ENCODE results near the gene ATP11C. TPM values are rescaled to one million over a fixed set of nuclear protein-coding genes. Genes with fewer than 3 reads are reported as not detected.
A peak's percentile ranks its signal among the peaks of the same experiment; 100 is the strongest.

Gene ATP11C
- 9.2 TPM for polyA plus RNA-seq (2012; ENCODE audit: insufficient read length, low read depth)

DNA sequence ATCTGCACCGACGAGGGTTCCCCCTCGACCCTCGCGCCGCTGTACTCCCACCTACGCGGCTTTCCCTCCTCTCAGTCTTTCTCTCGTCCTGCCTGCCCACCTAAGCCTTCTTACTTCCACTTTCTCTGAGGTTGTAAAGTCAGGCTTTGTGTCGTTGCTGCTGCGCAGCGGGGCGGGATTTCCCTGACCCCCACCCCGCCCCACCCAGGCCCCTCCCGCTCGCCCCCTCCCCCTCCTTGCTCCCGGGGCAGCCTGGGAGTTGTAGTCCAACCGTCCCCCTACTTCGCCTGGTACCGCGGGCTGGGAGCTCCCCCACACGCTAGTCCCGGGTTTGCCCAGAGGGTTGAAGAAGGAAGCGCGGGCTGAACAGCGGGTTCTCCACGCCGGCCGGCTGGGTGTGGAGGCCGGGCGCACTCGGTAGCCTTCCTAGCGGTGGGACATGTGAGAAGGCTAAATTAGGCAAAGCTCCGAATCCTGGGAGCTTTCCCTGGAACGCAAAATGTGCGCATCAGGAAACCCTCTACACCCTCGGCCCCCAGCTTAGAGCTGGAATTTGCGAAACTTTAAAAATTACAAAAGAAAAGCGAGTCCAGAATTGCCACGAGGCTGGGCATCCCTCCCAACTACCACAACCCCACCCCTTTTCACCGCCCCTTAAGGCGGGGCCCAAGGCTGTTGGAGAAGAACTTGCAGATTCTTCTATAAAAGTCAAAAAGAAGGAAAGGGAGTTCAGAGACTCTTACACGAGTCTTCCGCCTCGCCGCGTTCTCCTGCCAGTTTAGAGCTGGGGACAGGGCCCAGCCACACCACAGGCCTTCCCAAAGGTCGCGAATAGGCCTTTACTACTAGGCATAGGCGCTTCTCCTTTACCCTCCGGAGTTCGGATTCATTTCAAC lies at the start of gene ATP11C:
Gene ATP11C, minus strand, starts transcription at position 153 of the 896 bp plus-strand sequence. CDS start 1,011 bp downstream, outside the sequence.
- TF ChIP-seq POLR2AphosphoS5 (IDR thresholded peaks at IDR 0.05; ENCODE audit: low read depth, low read length) (peak; percentile 77; the same call in 1 of the 2 replicates), TAF1 (IDR thresholded peaks at IDR 0.05; ENCODE audit: borderline replicate concordance, insufficient read depth, low read length) (peak; percentile 70; the same call in 1 of the 2 replicates), SIN3A (IDR thresholded peaks at IDR 0.05; ENCODE audit: borderline replicate concordance, insufficient read depth, low read length) (no peak), FOXP2 (optimal IDR thresholded peaks at IDR 0.05; ENCODE audit: borderline replicate concordance, extremely low read depth, extremely low read length, insufficient read depth) (no peak)
- TF ChIP-seq, protein P1, sequence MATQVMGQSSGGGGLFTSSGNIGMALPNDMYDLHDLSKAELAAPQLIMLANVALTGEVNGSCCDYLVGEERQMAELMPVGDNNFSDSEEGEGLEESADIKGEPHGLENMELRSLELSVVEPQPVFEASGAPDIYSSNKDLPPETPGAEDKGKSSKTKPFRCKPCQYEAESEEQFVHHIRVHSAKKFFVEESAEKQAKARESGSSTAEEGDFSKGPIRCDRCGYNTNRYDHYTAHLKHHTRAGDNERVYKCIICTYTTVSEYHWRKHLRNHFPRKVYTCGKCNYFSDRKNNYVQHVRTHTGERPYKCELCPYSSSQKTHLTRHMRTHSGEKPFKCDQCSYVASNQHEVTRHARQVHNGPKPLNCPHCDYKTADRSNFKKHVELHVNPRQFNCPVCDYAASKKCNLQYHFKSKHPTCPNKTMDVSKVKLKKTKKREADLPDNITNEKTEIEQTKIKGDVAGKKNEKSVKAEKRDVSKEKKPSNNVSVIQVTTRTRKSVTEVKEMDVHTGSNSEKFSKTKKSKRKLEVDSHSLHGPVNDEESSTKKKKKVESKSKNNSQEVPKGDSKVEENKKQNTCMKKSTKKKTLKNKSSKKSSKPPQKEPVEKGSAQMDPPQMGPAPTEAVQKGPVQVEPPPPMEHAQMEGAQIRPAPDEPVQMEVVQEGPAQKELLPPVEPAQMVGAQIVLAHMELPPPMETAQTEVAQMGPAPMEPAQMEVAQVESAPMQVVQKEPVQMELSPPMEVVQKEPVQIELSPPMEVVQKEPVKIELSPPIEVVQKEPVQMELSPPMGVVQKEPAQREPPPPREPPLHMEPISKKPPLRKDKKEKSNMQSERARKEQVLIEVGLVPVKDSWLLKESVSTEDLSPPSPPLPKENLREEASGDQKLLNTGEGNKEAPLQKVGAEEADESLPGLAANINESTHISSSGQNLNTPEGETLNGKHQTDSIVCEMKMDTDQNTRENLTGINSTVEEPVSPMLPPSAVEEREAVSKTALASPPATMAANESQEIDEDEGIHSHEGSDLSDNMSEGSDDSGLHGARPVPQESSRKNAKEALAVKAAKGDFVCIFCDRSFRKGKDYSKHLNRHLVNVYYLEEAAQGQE (IDR thresholded peaks at IDR 0.05; ENCODE audit: insufficient read depth in 1 of 2, low read depth in 2 of 2, low read length in 2 of 2) = no peak; a peak in 1 of 4 replicates

DNA sequence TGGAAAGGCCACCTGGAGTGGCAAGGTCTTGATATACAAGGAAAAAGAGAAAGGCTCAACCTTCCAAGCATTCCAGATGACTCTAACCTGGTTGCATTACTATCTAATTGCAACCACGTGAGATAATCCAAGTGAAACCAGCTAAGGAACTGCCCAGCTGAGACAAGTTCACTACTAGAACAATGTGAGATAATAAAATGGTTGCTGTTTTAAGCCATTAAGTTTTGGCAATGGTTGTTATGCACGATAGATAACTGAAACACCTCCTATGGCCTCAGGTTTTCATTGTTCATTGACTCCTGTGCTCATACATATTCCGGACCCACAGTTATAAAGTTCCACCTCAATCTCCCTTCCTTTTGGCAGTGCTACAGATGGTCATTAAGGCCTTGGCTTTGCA lies 41.6 kb upstream of the ATP11C start:
- TF ChIP-seq SIN3A (IDR thresholded peaks at IDR 0.05; ENCODE audit: borderline replicate concordance, insufficient read depth, low read length) = no peak
- TF ChIP-seq TAF1 (IDR thresholded peaks at IDR 0.05; ENCODE audit: borderline replicate concordance, insufficient read depth, low read length) = no peak
- TF ChIP-seq POLR2AphosphoS5 (IDR thresholded peaks at IDR 0.05; ENCODE audit: low read depth, low read length) = no peak
- TF ChIP-seq, protein P1 (IDR thresholded peaks at IDR 0.05; ENCODE audit: insufficient read depth in 1 of 2, low read depth in 2 of 2, low read length in 2 of 2) = no peak
- TF ChIP-seq FOXP2 (optimal IDR thresholded peaks at IDR 0.05; ENCODE audit: borderline replicate concordance, extremely low read depth, extremely low read length, insufficient read depth) = no peak

DNA sequence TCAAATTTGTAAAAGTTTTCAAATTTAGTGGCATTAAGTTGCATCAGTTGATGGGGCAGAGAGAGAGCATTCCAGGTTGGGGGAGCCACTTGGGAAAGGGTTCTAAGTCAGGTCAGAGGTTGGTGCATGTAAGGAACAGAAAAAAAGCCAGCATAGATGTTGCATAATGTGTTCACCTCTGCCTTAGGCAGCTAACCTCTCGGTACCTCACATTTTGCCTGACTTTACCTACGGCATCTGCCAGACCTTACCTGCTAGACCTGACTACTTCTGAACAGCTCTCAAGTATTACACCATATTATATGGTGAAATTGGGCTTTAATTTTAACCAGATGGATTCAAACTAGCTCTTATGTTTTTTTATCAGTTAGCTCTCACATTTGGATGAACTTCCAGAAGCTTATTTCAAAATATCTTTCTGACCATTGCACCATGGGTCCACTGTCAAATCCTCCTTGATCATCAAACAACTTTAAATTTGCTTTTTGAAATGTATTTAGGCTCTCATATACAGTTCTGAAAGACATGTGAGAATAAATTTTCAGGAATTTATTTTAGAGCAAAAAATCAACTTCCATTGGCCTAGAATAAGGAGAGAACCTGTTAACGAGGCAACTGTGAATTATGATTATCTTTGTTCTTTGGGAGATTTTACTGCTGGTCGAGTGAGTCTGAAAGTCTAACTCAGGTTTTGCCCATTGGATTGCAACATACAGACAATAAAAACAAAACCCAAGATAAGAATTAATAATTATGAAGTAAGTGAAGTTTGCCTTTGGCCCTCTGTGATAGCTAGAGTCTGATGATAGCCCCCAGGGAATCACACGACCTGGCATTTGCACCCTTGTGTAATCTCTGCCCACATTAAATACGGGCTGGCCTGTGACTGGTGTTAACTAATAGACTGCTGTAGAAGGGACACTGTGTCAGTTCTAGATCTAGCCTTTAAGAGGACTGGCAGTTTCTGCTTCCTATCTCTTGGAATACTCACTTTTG lies 40.1 kb upstream of the ATP11C start:
- TF ChIP-seq POLR2AphosphoS5 (IDR thresholded peaks at IDR 0.05; ENCODE audit: low read depth, low read length) (no peak), FOXP2 (optimal IDR thresholded peaks at IDR 0.05; ENCODE audit: borderline replicate concordance, extremely low read depth, extremely low read length, insufficient read depth) (no peak), TAF1 (IDR thresholded peaks at IDR 0.05; ENCODE audit: borderline replicate concordance, insufficient read depth, low read length) (no peak), SIN3A (IDR thresholded peaks at IDR 0.05; ENCODE audit: borderline replicate concordance, insufficient read depth, low read length) (no peak)
- TF ChIP-seq, protein P1 (IDR thresholded peaks at IDR 0.05; ENCODE audit: insufficient read depth in 1 of 2, low read depth in 2 of 2, low read length in 2 of 2) = no peak

DNA sequence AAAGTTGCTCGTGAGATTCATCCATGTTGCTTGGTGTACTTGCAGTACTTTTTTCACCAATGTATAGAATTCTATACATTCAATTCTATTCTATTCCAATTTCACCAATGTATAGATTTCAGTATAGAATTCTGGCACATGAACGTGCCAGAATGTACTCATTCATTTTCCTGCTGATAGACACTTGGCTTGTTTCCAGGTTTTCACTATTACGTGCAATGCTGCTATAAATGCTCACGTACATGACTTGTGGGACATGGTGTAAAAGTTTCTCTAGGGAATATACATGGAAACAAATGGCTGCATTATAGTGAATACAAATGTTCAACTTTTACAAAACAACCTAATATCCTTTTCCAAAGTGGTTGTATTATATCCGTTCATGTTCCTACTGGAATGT lies 39.3 kb upstream of the ATP11C start:
- TF ChIP-seq, protein P1 (IDR thresholded peaks at IDR 0.05; ENCODE audit: insufficient read depth in 1 of 2, low read depth in 2 of 2, low read length in 2 of 2) = no peak
- TF ChIP-seq FOXP2 (optimal IDR thresholded peaks at IDR 0.05; ENCODE audit: borderline replicate concordance, extremely low read depth, extremely low read length, insufficient read depth) = no peak
- no peak for TF ChIP-seq SIN3A (IDR thresholded peaks at IDR 0.05; ENCODE audit: borderline replicate concordance, insufficient read depth, low read length)
- no peak for TF ChIP-seq POLR2AphosphoS5 (IDR thresholded peaks at IDR 0.05; ENCODE audit: low read depth, low read length)
- no peak for TF ChIP-seq TAF1 (IDR thresholded peaks at IDR 0.05; ENCODE audit: borderline replicate concordance, insufficient read depth, low read length)
